MM.1S (cell line): ENCODE data around the gene NCK1.

Source experiments
- EZH2 ChIP-seq: fragments of 300-600 bp; sonication (generic); optimal IDR thresholded peaks from 2 replicates; pipeline ENCODE3; 2017; ENCODE audit warnings: low read depth, mild to moderate bottlenecking, antibody characterized with exemption, low read length, mixed read lengths
- TF ChIP-seq, protein P1 (sequence below): fragments of 300-600 bp; sonication (generic); IDR thresholded peaks from 2 replicates; pipeline ENCODE4 v1.5.1; 2016; ENCODE audit warnings: antibody characterized with exemption, low read length, mixed read lengths

DNA sequence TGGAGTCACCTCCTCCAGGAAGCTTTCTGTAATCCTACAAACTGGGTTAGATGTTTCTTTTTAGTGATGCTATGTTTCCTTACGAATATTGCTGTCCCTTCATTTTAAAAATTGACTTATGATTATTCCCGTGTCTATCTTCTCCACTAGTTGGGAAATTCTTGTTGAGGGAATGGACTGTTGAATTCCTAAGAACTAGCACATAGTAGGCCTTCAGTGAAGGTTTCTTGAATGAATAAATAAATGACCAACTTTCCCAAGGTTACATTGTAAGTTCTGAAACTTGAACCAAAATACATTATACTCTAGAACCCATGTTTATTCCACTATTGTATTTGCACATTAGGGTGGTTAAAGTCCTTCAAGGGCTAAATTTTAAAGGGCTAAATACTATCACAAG, 95.0 kb downstream of the NCK1 start:
- TF ChIP-seq, protein P1, sequence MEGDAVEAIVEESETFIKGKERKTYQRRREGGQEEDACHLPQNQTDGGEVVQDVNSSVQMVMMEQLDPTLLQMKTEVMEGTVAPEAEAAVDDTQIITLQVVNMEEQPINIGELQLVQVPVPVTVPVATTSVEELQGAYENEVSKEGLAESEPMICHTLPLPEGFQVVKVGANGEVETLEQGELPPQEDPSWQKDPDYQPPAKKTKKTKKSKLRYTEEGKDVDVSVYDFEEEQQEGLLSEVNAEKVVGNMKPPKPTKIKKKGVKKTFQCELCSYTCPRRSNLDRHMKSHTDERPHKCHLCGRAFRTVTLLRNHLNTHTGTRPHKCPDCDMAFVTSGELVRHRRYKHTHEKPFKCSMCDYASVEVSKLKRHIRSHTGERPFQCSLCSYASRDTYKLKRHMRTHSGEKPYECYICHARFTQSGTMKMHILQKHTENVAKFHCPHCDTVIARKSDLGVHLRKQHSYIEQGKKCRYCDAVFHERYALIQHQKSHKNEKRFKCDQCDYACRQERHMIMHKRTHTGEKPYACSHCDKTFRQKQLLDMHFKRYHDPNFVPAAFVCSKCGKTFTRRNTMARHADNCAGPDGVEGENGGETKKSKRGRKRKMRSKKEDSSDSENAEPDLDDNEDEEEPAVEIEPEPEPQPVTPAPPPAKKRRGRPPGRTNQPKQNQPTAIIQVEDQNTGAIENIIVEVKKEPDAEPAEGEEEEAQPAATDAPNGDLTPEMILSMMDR = no peak
- TF ChIP-seq EZH2 = no peak
